Lower leg skin (tissue), 4 donors: ENCODE measurements around the gene KRTAP5-7. TPM values are rescaled to one million over a fixed set of nuclear protein-coding genes. Genes with fewer than 3 reads are reported as not detected.

Source experiments
- DNase-seq, 2 donors: peaks; one replicate each; pipeline ENCODE4 v3.0.0-alpha.2; 2019; ENCODE audit warnings: low spot score in 2 of 2
- H3K4me3 ChIP-seq: fragments of 200-600 bp; sonication (generic); 2 replicates; pipeline ENCODE4 v1.5.1; 2017; ENCODE audit warnings: mild to moderate bottlenecking, low read depth; ENCODE audit not compliant: poor library complexity, severe bottlenecking
- CTCF ChIP-seq, 3 donors: fragments of 450-650 bp; IDR thresholded peaks; one replicate each; pipeline ENCODE4 v1.5.1; 2016; ENCODE audit warnings: antibody characterized with exemption in 3 of 3, mild to moderate bottlenecking in 3 of 3, moderate library complexity in 2 of 3
- POLR2A ChIP-seq, 2 donors: fragments of 450-650 bp; IDR thresholded peaks; one replicate each; pipeline ENCODE4 v1.6.1; 2016 to 2017; ENCODE audit warnings: antibody characterized with exemption in 2 of 2, mild to moderate bottlenecking in 1 of 2, moderate library complexity in 1 of 2
- WGBS, 2 donors: methylation state at CpG; one replicate each; pipeline ENCODE4 v1.1.5; 2018; 5-methylcytosine and 5-hydroxymethylcytosine counted together
- intact Hi-C: fragments of 100-400 bp; cut with DNase I; formaldehyde crosslinking; loops from one replicate; pipeline ENCODE4 v1.15.0; 2023; ENCODE audit warnings: low total_unique reads
- total RNA-seq, 4 donors: library from RNA; depleted of rRNA; stranded (reverse); fragments of >200 nt; gene quantifications; one replicate each; pipeline ENCODE4 v1.1.0, GENCODE V29; 2016

KRTAP5-7 gene
- total RNA-seq, 4 donors from 2014 or later: 5.4 TPM; not detected in 3

- TF ChIP-seq POLR2A (IDR thresholded peaks at IDR 0.05) (no peak), CTCF (IDR thresholded peaks at IDR 0.05) (no peak)
- 85 to 86% methylated on average over 6 of the region's 6 CpGs for WGBS, 2 donors
- intact Hi-C loops: no loop called here
- H3K4me3 ChIP-seq: no peak overlapping the region
- no peak for DNase-seq
Measured at GRCh38 chr11:71544525-71545214, 17.6 kb downstream of the KRTAP5-7 start.

- H3K4me3 ChIP-seq: no peak overlapping the region
- TF ChIP-seq POLR2A (IDR thresholded peaks at IDR 0.05) (no peak), CTCF (IDR thresholded peaks at IDR 0.05) (no peak)
- DNase-seq: no peak
- WGBS, 2 donors: 90% methylated on average over 12 of the region's 12 CpGs
- intact Hi-C loops: no loop called here
Measured at GRCh38 chr11:71545405-71545966, 18.4 kb downstream of the KRTAP5-7 start.

GRCh38 chr11:71548120-71548519, 21.1 kb downstream of the KRTAP5-7 start, which contains the start of gene KRTAP5-9:
Gene KRTAP5-9 (plus strand): TSS chr11:71548420. CDS start chr11:71548658, 238 bp downstream.
- TF ChIP-seq POLR2A (IDR thresholded peaks at IDR 0.05) (no peak), CTCF (IDR thresholded peaks at IDR 0.05) (no peak)
- no peak for DNase-seq
- no peak within 1 kb of the TSS for H3K4me3 ChIP-seq
- WGBS, 2 donors: 72 to 81% methylated on average over 5 of the region's 5 CpGs
- intact Hi-C loops: no loop called here

- TF ChIP-seq POLR2A (IDR thresholded peaks at IDR 0.05): no peak
- TF ChIP-seq CTCF (IDR thresholded peaks at IDR 0.05): no peak
- DNase-seq: no peak
- H3K4me3 ChIP-seq: no peak overlapping the region
- WGBS, 2 donors: 57 to 58% methylated on average over 4 to 5 of the region's 5 CpGs
- intact Hi-C loops: no loop called here
Measured at GRCh38 chr11:71548716-71549151, 21.7 kb downstream of the KRTAP5-7 start.

- 86 to 89% methylated on average over 1 of the region's 1 CpG for WGBS, 2 donors
- no peak for TF ChIP-seq CTCF (IDR thresholded peaks at IDR 0.05)
- no peak for TF ChIP-seq POLR2A (IDR thresholded peaks at IDR 0.05)
- intact Hi-C loops: no loop called here
- no peak for DNase-seq
- H3K4me3 ChIP-seq: no peak overlapping the region
Measured at GRCh38 chr11:71551711-71552110, 24.6 kb downstream of the KRTAP5-7 start.
